Erythroblast (primary cell): ENCODE data around the gene JAK3.

Experiments
- GATA1 ChIP-seq: IDR thresholded peaks from 2 replicates; pipeline ENCODE4 v1.6.1; 2011; ENCODE audit warnings: low read depth, mild to moderate bottlenecking, control low read depth, low read length, moderate library complexity
- POLR2A ChIP-seq: IDR thresholded peaks from 2 replicates; pipeline ENCODE4 v1.6.1; 2011; ENCODE audit warnings: mild to moderate bottlenecking, low read length

DNA sequence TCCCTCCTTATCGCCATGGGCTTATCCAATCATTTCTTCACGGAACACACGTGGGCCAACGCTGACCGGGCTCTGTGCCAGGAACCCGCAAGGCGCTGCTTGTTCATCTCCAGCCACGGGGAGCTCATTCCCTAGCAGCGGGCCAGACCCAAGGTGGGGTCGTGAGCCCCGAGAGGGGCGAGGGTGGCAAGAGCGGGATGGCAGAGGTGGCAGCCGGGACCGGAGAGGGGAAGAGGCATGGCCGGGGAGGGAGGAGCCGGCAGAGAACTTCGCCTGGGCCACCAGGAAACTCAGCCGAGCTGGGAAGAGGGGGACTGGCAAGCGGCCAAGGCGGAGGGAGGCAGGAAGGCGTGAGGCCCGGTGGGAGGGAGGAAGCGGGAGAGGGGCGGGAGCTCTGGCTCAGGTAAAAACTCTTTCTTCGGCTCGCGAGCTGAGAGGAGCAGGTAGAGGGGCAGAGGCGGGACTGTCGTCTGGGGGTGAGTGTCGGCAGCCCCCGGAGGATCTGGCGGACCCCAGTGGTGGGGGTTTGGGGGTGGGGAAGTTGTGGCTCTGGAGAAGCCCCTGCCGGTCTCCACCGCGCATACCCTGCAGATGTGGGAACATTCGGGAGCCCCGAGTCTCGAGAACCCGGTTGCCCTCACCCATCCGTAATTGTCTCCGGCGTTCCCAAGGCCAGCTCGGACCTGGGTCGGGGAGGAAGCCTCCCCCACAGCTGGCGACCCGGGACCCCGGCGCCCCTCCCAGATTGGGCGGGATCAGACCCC lies 52.9 kb downstream of the JAK3 start, which contains the start of gene B3GNT3:
- TF ChIP-seq POLR2A (no peak), GATA1 (no peak)
